Thymus (tissue), 11 donors: ENCODE data around the gene ANTKMT. TPM values are rescaled to one million over a fixed set of nuclear protein-coding genes. Genes with fewer than 3 reads are reported as not detected.
"Not testable (repeated sequence)": the region's sequence is repeated elsewhere in the genome, so short reads cannot be mapped to it uniquely, and the experiment has no call there.

ENCODE experiments used
- DNase-seq, 9 donors: peaks; one replicate each; pipeline ENCODE4 v3.0.0-alpha.2; 2013; ENCODE audit warnings: low spot score in 9 of 9, low read depth in 6 of 9, missing footprints in 1 of 9
- H3K27ac ChIP-seq, 2 donors: one replicate each; pipeline ENCODE4 v1.5.1; 2013; ENCODE audit warnings: control low read depth in 1 of 2, low read depth in 1 of 2, low read length in 1 of 2, mild to moderate bottlenecking in 1 of 2, moderate library complexity in 1 of 2
- H3K27me3 ChIP-seq, 2 donors: one replicate each; pipeline ENCODE4 v1.5.1; 2013; ENCODE audit warnings: low read length in 1 of 2; ENCODE audit not compliant: control insufficient read depth in 2 of 2, insufficient read depth in 1 of 2
- H3K36me3 ChIP-seq, 2 donors: one replicate each; pipeline ENCODE4 v1.5.1; 2013; ENCODE audit warnings: low read length in 1 of 2, mild to moderate bottlenecking in 1 of 2, moderate library complexity in 1 of 2; ENCODE audit not compliant: control insufficient read depth in 2 of 2, insufficient read depth in 2 of 2
- H3K4me1 ChIP-seq, 2 donors: one replicate each; pipeline ENCODE4 v1.5.1; 2013; ENCODE audit warnings: low read length in 2 of 2; ENCODE audit not compliant: control insufficient read depth in 2 of 2, insufficient read depth in 2 of 2
- H3K4me3 ChIP-seq, 2 donors: one replicate each; pipeline ENCODE4 v1.5.1; 2013; ENCODE audit warnings: low read length in 2 of 2, control low read depth in 1 of 2, mild to moderate bottlenecking in 1 of 2
- H3K9me3 ChIP-seq, 2 donors: one replicate each; pipeline ENCODE4 v1.5.1; 2013; ENCODE audit warnings: low read length in 1 of 2, mild to moderate bottlenecking in 1 of 2; ENCODE audit not compliant: control insufficient read depth in 2 of 2, insufficient read depth in 1 of 2
- WGBS: extraction: QIAGEN DNeasy Blood & Tissue Kit; methylation state at CpG from one replicate; pipeline ENCODE4 v1.1.7; 2013; 5-methylcytosine and 5-hydroxymethylcytosine counted together
- polyA plus RNA-seq: library from polyadenylated mRNA; stranded (reverse); fragments of 200-250 nt; gene quantifications from one replicate; pipeline ENCODE4 v1.2.3, GENCODE V29; 2013
- total RNA-seq: library from RNA; stranded (reverse); fragments of 120-200 nt; gene quantifications from one replicate; pipeline ENCODE4 v1.2.4, GENCODE V29; 2013
- donor health status: healthy.

ANTKMT gene
- total and polyA plus RNA-seq, 2 donors = 53.9 to 56.2 TPM

- H3K9me3 ChIP-seq = peaks cover 0 to 1% of the 10 kb centered on the region in 2 donors
- DNase-seq = no peak
- no peak overlapping the region for H3K27ac ChIP-seq
Measured at GRCh38 chr16:684961-685696, 35.8 kb upstream of the ANTKMT start.

GRCh38 chr16:685967-686366 lies 35.0 kb upstream of the ANTKMT start:
- 94% methylated on average over 10 of the region's 10 CpGs for WGBS

More at GRCh38 chr16:684961-685696, 35.8 kb upstream of the ANTKMT start:
- H3K27me3 ChIP-seq = no peaks in the 10 kb centered on the region
- peak overlapping the region in 1 of 2 donors; percentile 79 for H3K4me3 ChIP-seq
- 97% methylated on average over 61 of the region's 61 CpGs for WGBS
- peaks cover 30 to 42% of the 10 kb centered on the region in 2 donors for H3K4me1 ChIP-seq
- H3K36me3 ChIP-seq = peaks cover 36 to 39% of the 10 kb centered on the region in 2 donors

GRCh38 chr16:686459-687260 lies 34.3 kb upstream of the ANTKMT start:
- Histone ChIP-seq H3K4me1 (peaks cover 27 to 36% of the 10 kb centered on the region in 2 donors), H3K9me3 (peaks cover 0 to under 1% of the 10 kb centered on the region in 2 donors), H3K4me3 (no peak overlapping the region), H3K27me3 (peaks cover 3 to 9% of the 10 kb centered on the region in 2 donors), H3K36me3 (peaks cover 31 to 35% of the 10 kb centered on the region in 2 donors), H3K27ac (no peak overlapping the region)
- DNase-seq = no peak
- 98% methylated on average over 51 of the region's 51 CpGs for WGBS

More at GRCh38 chr16:685967-686366, 35.0 kb upstream of the ANTKMT start:
- Histone ChIP-seq H3K36me3 (peaks cover 36 to 39% of the 10 kb centered on the region in 2 donors), H3K9me3 (peaks cover 0 to 1% of the 10 kb centered on the region in 2 donors), H3K4me1 (peaks cover 34 to 43% of the 10 kb centered on the region in 2 donors), H3K27ac (no peak overlapping the region), H3K27me3 (peaks cover 0 to 2% of the 10 kb centered on the region in 2 donors), H3K4me3 (no peak overlapping the region)
- no peak for DNase-seq

- no peak for DNase-seq
- WGBS = 95% methylated on average over 19 of the region's 19 CpGs
- peaks cover 22 to 36% of the 10 kb centered on the region in 2 donors for H3K4me1 ChIP-seq
Measured at GRCh38 chr16:687499-687898, 33.4 kb upstream of the ANTKMT start.

GRCh38 chr16:689175-689897 lies 31.6 kb upstream of the ANTKMT start:
- peak overlapping the region in 1 of 2 donors; percentile 76 for H3K27ac ChIP-seq
- peaks cover 16 to 20% of the 10 kb centered on the region in 2 donors for H3K36me3 ChIP-seq
- no peaks in the 10 kb centered on the region for H3K9me3 ChIP-seq
- H3K27me3 ChIP-seq = peaks cover 28 to 35% of the 10 kb centered on the region in 2 donors
- H3K4me1 ChIP-seq = peaks cover 29 to 30% of the 10 kb centered on the region in 2 donors
- H3K4me3 ChIP-seq = peak overlapping the region; percentile 80 to 91
- no peak for DNase-seq
- WGBS = 90% methylated on average over 26 of the region's 26 CpGs

More at GRCh38 chr16:687499-687898, 33.4 kb upstream of the ANTKMT start:
- no peak overlapping the region for H3K4me3 ChIP-seq
- H3K9me3 ChIP-seq = no peaks in the 10 kb centered on the region
- H3K27me3 ChIP-seq = peaks cover 10 to 17% of the 10 kb centered on the region in 2 donors
- H3K36me3 ChIP-seq = peaks cover 23 to 26% of the 10 kb centered on the region in 2 donors
- no peak overlapping the region for H3K27ac ChIP-seq

- DNase-seq, H3K4me3 ChIP-seq, H3K27ac ChIP-seq: not testable (repeated sequence)
- Histone ChIP-seq H3K4me1 (peaks cover 35 to 41% of the 10 kb centered on the region in 2 donors), H3K27me3 (peaks cover 46 to 54% of the 10 kb centered on the region in 2 donors), H3K36me3 (peaks cover 11 to 16% of the 10 kb centered on the region in 2 donors), H3K9me3 (peaks cover 0 to 10% of the 10 kb centered on the region in 2 donors)
- WGBS = 91% methylated on average over 16 of the region's 16 CpGs
Measured at GRCh38 chr16:691242-691641, 29.7 kb upstream of the ANTKMT start.

- Histone ChIP-seq H3K4me1 (peaks cover 35 to 42% of the 10 kb centered on the region in 2 donors), H3K4me3 (no peak overlapping the region), H3K27ac (no peak overlapping the region), H3K36me3 (peaks cover 0 to 3% of the 10 kb centered on the region in 2 donors), H3K9me3 (peaks cover 0 to 10% of the 10 kb centered on the region in 2 donors), H3K27me3 (peaks cover 55 to 65% of the 10 kb centered on the region in 2 donors)
- WGBS = 76% methylated on average over 10 of the region's 10 CpGs
- no peak for DNase-seq
Measured at GRCh38 chr16:692356-693108, 28.4 kb upstream of the ANTKMT start.

GRCh38 chr16:693364-693763 lies 27.6 kb upstream of the ANTKMT start:
- peaks cover 0 to 10% of the 10 kb centered on the region in 2 donors for H3K9me3 ChIP-seq
- H3K36me3 ChIP-seq = no peaks in the 10 kb centered on the region
- no peak overlapping the region for H3K27ac ChIP-seq
- no peak for DNase-seq
- WGBS = 53% methylated on average over 22 of the region's 22 CpGs
- no peak overlapping the region for H3K4me3 ChIP-seq
- H3K27me3 ChIP-seq = peaks cover 55 to 74% of the 10 kb centered on the region in 2 donors
- H3K4me1 ChIP-seq = peaks cover 35 to 42% of the 10 kb centered on the region in 2 donors
